Sigmoid colon (tissue), 4 donors: ENCODE results near the gene SYNJ2.

ENCODE experiments used
- EP300 ChIP-seq, 4 donors: sonication (generic); formaldehyde crosslinking; IDR thresholded peaks; one replicate each; pipeline ENCODE4 v1.6.1; 2017; ENCODE audit warnings: antibody characterized with exemption in 4 of 4
- POLR2AphosphoS5 ChIP-seq, 4 donors: sonication (generic); formaldehyde crosslinking; IDR thresholded peaks; one replicate each; pipeline ENCODE4 v1.6.1; 2017; ENCODE audit warnings: antibody characterized with exemption in 4 of 4
- TF ChIP-seq, protein P1 (sequence below), 4 experiments: fragments of 450-650 bp in 3 of 4; fragments of 200-600 bp in 1 of 4; IDR thresholded peaks; one replicate each; pipeline ENCODE4 v1.5.1; 2016 to 2019; ENCODE audit warnings: antibody characterized with exemption in 4 of 4, mild to moderate bottlenecking in 3 of 4, moderate library complexity in 2 of 4

DNA sequence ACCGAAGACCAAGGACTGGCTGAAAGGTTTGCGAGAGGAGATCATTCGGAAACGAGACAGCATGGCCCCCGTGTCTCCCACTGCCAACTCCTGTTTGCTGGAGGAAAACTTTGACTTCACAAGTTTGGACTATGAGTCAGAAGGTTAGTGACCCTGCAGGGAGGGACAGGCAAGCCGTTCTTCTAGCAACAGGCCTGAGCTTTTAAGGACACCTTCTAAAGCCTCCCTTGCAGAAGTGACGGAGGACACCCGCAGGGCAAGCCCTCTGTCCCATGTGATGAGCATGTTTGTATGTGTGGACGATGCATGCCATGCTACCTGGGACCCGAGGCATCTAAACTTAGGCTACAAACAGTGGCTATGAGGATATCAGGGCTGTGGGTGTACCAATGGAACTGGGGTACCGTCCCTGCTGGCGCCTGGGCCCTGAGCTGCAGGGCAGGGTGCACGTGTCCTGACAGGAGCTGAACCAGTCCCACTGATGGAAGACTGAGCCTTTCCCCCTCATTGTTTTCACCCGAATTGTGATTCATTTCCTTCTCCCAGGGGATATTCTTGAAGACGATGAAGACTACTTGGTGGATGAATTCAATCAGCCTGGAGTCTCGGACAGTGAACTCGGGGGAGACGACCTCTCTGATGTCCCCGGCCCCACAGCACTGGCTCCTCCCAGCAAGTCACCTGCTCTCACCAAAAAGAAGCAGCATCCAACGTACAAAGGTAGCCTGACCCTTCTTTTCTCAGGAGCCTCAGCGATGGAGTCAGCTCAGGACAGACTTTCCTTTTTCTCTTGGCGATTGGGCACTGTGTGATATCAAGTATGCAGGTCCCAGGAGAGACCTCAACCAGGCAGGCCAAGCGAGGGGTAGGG, 102.0 kb downstream of the SYNJ2 start:
- TF ChIP-seq, protein P1, sequence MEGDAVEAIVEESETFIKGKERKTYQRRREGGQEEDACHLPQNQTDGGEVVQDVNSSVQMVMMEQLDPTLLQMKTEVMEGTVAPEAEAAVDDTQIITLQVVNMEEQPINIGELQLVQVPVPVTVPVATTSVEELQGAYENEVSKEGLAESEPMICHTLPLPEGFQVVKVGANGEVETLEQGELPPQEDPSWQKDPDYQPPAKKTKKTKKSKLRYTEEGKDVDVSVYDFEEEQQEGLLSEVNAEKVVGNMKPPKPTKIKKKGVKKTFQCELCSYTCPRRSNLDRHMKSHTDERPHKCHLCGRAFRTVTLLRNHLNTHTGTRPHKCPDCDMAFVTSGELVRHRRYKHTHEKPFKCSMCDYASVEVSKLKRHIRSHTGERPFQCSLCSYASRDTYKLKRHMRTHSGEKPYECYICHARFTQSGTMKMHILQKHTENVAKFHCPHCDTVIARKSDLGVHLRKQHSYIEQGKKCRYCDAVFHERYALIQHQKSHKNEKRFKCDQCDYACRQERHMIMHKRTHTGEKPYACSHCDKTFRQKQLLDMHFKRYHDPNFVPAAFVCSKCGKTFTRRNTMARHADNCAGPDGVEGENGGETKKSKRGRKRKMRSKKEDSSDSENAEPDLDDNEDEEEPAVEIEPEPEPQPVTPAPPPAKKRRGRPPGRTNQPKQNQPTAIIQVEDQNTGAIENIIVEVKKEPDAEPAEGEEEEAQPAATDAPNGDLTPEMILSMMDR (IDR thresholded peaks at IDR 0.05) = no peak
- TF ChIP-seq EP300 (IDR thresholded peaks at IDR 0.05) (no peak), POLR2AphosphoS5 (IDR thresholded peaks at IDR 0.05) (no peak)
